Keratinocyte (primary cell): ENCODE data around the gene NEK10.

ENCODE experiments used
- EZH2 ChIP-seq: IDR thresholded peaks from one replicate; pipeline ENCODE4 v1.6.1; 2012; ENCODE audit warnings: inconsistent platforms, mild to moderate bottlenecking, low read length, moderate library complexity
- TF ChIP-seq, protein P1 (sequence below), 3 experiments: IDR thresholded peaks in 1 of 3; conservative IDR thresholded peaks in 1 of 3; optimal IDR thresholded peaks in 1 of 3; 2 replicates in 2 of 3; 3 replicates in 1 of 3; pipeline versions ENCODE3 to v1.5.1; 2011; ENCODE audit warnings: low read length in 3 of 3, mild to moderate bottlenecking in 3 of 3, moderate library complexity in 2 of 3, control low read depth in 1 of 3, inconsistent platforms in 1 of 3; ENCODE audit not compliant: insufficient read depth in 2 of 3; ENCODE audit errors: extremely low read depth in 1 of 3

DNA sequence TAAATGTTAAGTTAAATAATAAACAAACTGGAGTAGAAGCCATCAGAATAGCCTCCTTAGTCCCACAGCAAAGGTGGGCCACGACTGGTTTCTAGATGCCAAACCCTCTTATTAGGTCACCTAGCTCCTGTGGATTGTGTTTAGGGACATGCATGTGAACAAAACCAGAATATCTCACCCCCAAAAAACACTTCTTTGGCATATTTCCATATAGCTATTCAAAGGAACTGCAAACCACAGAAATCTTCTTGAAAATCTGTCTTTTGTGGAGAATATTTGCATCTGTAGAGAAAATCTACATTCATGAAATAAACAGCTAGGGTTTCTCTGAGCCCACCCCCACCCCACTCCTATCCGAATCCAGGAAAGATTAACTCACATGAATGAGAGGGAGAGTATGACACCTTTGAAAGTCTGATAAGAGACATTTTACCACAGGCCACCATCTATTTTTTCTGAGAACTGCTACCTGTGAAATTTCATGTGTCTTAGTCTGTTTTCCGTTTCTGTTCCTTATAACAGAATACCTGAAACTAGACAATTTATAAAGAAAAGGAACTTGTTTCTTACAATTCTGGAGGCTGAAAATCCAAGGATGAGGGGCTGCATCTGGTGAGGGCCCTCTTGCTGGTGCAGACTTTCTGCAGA is 159.4 kb downstream of the NEK10 start:
- TF ChIP-seq, protein P1, sequence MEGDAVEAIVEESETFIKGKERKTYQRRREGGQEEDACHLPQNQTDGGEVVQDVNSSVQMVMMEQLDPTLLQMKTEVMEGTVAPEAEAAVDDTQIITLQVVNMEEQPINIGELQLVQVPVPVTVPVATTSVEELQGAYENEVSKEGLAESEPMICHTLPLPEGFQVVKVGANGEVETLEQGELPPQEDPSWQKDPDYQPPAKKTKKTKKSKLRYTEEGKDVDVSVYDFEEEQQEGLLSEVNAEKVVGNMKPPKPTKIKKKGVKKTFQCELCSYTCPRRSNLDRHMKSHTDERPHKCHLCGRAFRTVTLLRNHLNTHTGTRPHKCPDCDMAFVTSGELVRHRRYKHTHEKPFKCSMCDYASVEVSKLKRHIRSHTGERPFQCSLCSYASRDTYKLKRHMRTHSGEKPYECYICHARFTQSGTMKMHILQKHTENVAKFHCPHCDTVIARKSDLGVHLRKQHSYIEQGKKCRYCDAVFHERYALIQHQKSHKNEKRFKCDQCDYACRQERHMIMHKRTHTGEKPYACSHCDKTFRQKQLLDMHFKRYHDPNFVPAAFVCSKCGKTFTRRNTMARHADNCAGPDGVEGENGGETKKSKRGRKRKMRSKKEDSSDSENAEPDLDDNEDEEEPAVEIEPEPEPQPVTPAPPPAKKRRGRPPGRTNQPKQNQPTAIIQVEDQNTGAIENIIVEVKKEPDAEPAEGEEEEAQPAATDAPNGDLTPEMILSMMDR (optimal IDR thresholded peaks at IDR 0.05 in 1 of 3, IDR thresholded peaks at IDR 0.05 in 1 of 3, conservative IDR thresholded peaks at IDR 0.05 in 1 of 3; ENCODE audit: extremely low read depth in 1 of 3, insufficient read depth in 2 of 3, low read length in 3 of 3): no peak
- TF ChIP-seq EZH2: no peak
